ENCODE measurements around the gene MASP1. TPM values are rescaled to one million over a fixed set of nuclear protein-coding genes. Genes with fewer than 3 reads are reported as not detected.

Gene MASP1
- total and polyA plus RNA-seq, 2 experiments from 2014 or later: 1.6 to 3.0 TPM

DNA sequence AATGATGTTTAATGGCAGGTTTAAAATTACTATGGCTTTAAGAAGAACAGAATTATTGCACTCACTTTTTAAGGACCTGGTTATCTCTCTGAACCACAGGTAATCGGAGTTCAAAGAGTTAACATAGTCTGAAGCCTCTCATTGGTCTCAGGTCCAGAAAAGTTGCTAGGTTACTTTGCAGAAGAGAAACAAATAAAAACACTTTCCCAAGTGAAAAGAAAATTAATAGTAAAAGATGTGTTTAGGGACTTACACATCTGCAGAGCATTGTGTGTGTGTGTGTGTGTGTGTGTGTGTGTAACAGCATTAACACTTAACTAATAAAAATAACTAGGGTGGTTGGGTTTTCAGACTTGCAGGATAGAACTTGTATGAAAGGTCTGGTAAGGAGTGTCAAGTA lies 1.0 kb downstream of the MASP1 start (continued):
- TF ChIP-seq ZNF331 (CRISPR knock-in tag; IDR thresholded peaks at IDR 0.05; ENCODE audit: low read depth): no peak
- TF ChIP-seq JUNB (IDR thresholded peaks at IDR 0.05; ENCODE audit: unreplicated experiment): no peak
- TF ChIP-seq EZH2phosphoT487 (IDR thresholded peaks at IDR 0.05; ENCODE audit: unreplicated experiment): no peak

- H3K9me3 Mint-ChIP-seq: no peaks in the 10 kb centered on the region
- H3K4me3 Mint-ChIP-seq: no peak overlapping the region
- Histone ChIP-seq H3K27me3 (ENCODE audit: insufficient read depth) (peaks cover 9% of the 10 kb centered on the region; the same call in 1 of the 2 replicates), H3K79me2 (replicated peaks; ENCODE audit: insufficient read depth) (no peaks in the 10 kb centered on the region), H3K4me3 (no peak overlapping the region), H3K9me2 (ENCODE audit: insufficient read depth) (peaks cover 16% of the 10 kb centered on the region), H3K27ac (ENCODE audit: low read depth) (no peak overlapping the region), H3F3A (replicated peaks; ENCODE audit: low read depth) (no peaks in the 10 kb centered on the region), H3K4me1 (ENCODE audit: insufficient read depth) (peaks cover 37% of the 10 kb centered on the region), H4K20me1 (replicated peaks; ENCODE audit: insufficient read depth) (no peaks in the 10 kb centered on the region), H3K4me2 (no peak overlapping the region), H3K36me3 (ENCODE audit: insufficient read depth) (no peaks in the 10 kb centered on the region), H2AFZ (no peak overlapping the region)
- peaks cover 13% of the 10 kb centered on the region for H3K27me3 Mint-ChIP-seq (ENCODE audit: insufficient read depth, low read depth, poor library complexity)
- no peaks in the 10 kb centered on the region; the same call in 1 of the 3 replicates for H3K36me3 Mint-ChIP-seq (ENCODE audit: low read depth)
- no peak for ATAC-seq
- DNase-seq (ENCODE audit: low spot score): no peak
- TF ChIP-seq CREB1 (CRISPR knock-in tag; IDR thresholded peaks at IDR 0.05; ENCODE audit: low read depth) (no peak), NANOG (IDR thresholded peaks at IDR 0.05; ENCODE audit: borderline replicate concordance) (no peak), REST (IDR thresholded peaks at IDR 0.05; ENCODE audit: unreplicated experiment) (no peak), EZH2phosphoT487 (IDR thresholded peaks at IDR 0.05; ENCODE audit: unreplicated experiment) (no peak), POLR2AphosphoS5 (IDR thresholded peaks at IDR 0.05; ENCODE audit: low read depth) (no peak), EZH2 (IDR thresholded peaks at IDR 0.05; ENCODE audit: low read depth, unreplicated experiment) (no peak), ZNF462 (CRISPR knock-in tag; IDR thresholded peaks at IDR 0.05) (no peak), JUNB (IDR thresholded peaks at IDR 0.05; ENCODE audit: unreplicated experiment) (no peak), ZNF331 (CRISPR knock-in tag; IDR thresholded peaks at IDR 0.05; ENCODE audit: low read depth) (no peak), STAT1 (IDR thresholded peaks at IDR 0.05; ENCODE audit: unreplicated experiment) (no peak), ZNF114 (CRISPR knock-in tag; IDR thresholded peaks at IDR 0.05) (no peak)
- H3K27ac Mint-ChIP-seq: no peak overlapping the region
- peaks cover 42% of the 10 kb centered on the region for H3K4me1 Mint-ChIP-seq
Observed at GRCh38 chr3:187288855-187289605, 2.5 kb downstream of the MASP1 start.
